ENCODE results near the gene KANK4.

DNA sequence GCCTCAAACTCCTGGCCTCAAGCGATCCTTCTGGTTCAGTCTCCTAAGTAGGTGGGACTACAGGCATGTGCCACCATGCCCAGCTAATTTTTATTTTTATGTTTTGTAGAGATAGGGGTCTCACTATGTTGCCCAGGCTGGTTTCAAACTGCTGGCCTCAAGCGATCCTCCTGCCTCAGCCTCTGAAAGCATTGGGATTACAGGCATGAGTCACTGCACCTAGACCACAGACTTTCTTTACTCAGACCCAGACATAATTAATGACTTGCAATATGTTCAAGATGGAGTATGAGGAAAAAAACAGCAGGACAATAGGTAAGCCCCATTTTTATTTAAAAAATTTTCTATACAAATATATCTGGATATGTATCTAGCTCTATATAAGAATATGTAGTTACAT, 13.2 kb downstream of the KANK4 start:
- TF ChIP-seq POLR2A (IDR thresholded peaks at IDR 0.05), result no peak
- TF ChIP-seq, protein P1, sequence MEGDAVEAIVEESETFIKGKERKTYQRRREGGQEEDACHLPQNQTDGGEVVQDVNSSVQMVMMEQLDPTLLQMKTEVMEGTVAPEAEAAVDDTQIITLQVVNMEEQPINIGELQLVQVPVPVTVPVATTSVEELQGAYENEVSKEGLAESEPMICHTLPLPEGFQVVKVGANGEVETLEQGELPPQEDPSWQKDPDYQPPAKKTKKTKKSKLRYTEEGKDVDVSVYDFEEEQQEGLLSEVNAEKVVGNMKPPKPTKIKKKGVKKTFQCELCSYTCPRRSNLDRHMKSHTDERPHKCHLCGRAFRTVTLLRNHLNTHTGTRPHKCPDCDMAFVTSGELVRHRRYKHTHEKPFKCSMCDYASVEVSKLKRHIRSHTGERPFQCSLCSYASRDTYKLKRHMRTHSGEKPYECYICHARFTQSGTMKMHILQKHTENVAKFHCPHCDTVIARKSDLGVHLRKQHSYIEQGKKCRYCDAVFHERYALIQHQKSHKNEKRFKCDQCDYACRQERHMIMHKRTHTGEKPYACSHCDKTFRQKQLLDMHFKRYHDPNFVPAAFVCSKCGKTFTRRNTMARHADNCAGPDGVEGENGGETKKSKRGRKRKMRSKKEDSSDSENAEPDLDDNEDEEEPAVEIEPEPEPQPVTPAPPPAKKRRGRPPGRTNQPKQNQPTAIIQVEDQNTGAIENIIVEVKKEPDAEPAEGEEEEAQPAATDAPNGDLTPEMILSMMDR (IDR thresholded peaks at IDR 0.05 in 4 of 5, conservative IDR thresholded peaks at IDR 0.05 in 1 of 5), result no peak

Measured in gastrocnemius medialis (tissue), 4 donors.